OCI-LY1 (cell line): ENCODE measurements around the gene LTA.

ENCODE experiments used
- H2AFZ ChIP-seq: fragments of 200-600 bp; sonication (generic), shearing (Covaris generic); 2 replicates; pipeline ENCODE4 v1.6.0; 2014; ENCODE audit warnings: antibody characterized with exemption, mild to moderate bottlenecking, low read length
- H3F3A ChIP-seq: fragments of 200-600 bp; sonication (generic), shearing (Covaris generic); 2 replicates; pipeline ENCODE4 v1.6.0; 2014; ENCODE audit warnings: mild to moderate bottlenecking, antibody characterized with exemption, low read length, moderate library complexity; ENCODE audit not compliant: insufficient read depth
- H3K27ac ChIP-seq: fragments of 200-600 bp; sonication (generic); 2 replicates; pipeline ENCODE4 v1.5.1; 2014; ENCODE audit warnings: low read length, mixed run types, mild to moderate bottlenecking, low read depth; ENCODE audit not compliant: poor library complexity, severe bottlenecking
- H3K27me3 ChIP-seq: fragments of 200-600 bp; sonication (generic); 2 replicates; pipeline ENCODE4 v1.6.0; 2014; ENCODE audit warnings: antibody characterized with exemption, mild to moderate bottlenecking, low read length, moderate library complexity; ENCODE audit not compliant: insufficient read depth
- H3K36me3 ChIP-seq: fragments of 200-600 bp; sonication (generic); 2 replicates; pipeline ENCODE4 v1.6.1; 2014; ENCODE audit warnings: mild to moderate bottlenecking, antibody characterized with exemption, low read length, moderate library complexity, mixed read lengths; ENCODE audit not compliant: insufficient read depth
- H3K4me1 ChIP-seq: fragments of 200-600 bp; sonication (generic); 2 replicates; pipeline ENCODE4 v1.5.1; 2014; ENCODE audit warnings: mild to moderate bottlenecking, low read length, moderate library complexity; ENCODE audit not compliant: insufficient read depth, severe bottlenecking
- H3K4me2 ChIP-seq: fragments of 200-600 bp; sonication (generic), shearing (Covaris generic); 2 replicates; pipeline ENCODE4 v1.6.1; 2014; ENCODE audit warnings: low read length
- H3K4me3 ChIP-seq: fragments of 200-600 bp; sonication (generic); 2 replicates; pipeline ENCODE4 v1.5.1; 2014; ENCODE audit warnings: low read length, low read depth, mild to moderate bottlenecking, mixed read lengths; ENCODE audit not compliant: poor library complexity, severe bottlenecking
- H3K79me2 ChIP-seq: fragments of 200-600 bp; shearing (Covaris generic); 2 replicates; pipeline ENCODE4 v1.6.1; 2016; ENCODE audit warnings: mixed run types, low read length, mixed read lengths; ENCODE audit not compliant: insufficient read depth
- H3K9ac ChIP-seq: fragments of 200-600 bp; sonication (generic), shearing (Covaris generic); 2 replicates; pipeline ENCODE4 v1.6.1; 2014; ENCODE audit warnings: mild to moderate bottlenecking, low read length, mixed read lengths
- H3K9me2 ChIP-seq: fragments of 200-600 bp; sonication (generic), shearing (Covaris generic); 2 replicates; pipeline ENCODE4 v1.6.1; 2014; ENCODE audit warnings: low read depth, mild to moderate bottlenecking, low read length, mixed read lengths
- H3K9me3 ChIP-seq: fragments of 200-600 bp; shearing (Covaris generic); 2 replicates; pipeline ENCODE4 v1.6.1; 2014; ENCODE audit warnings: low read length, mixed read lengths
- H4K20me1 ChIP-seq: fragments of 200-600 bp; sonication (generic), shearing (Covaris generic); 2 replicates; pipeline ENCODE4 v1.6.0; 2016; ENCODE audit warnings: mild to moderate bottlenecking, low read length; ENCODE audit not compliant: insufficient read depth
- CTCF ChIP-seq: fragments of 200-600 bp; sonication (generic), shearing (Covaris generic); IDR thresholded peaks from 2 replicates; pipeline ENCODE4 v1.5.1; 2017; ENCODE audit warnings: mild to moderate bottlenecking, antibody characterized with exemption, low read length, moderate library complexity, mixed read lengths
- EZH2 ChIP-seq: fragments of 200-600 bp; sonication (generic), shearing (Covaris generic); IDR thresholded peaks from 2 replicates; pipeline ENCODE4 v1.8.0; 2017; ENCODE audit warnings: borderline replicate concordance, mixed run types, mild to moderate bottlenecking, antibody characterized with exemption, low read length, moderate library complexity, mixed read lengths

Gene LTA

GRCh38 chr6:31614684-31615578 lies 42.8 kb downstream of the LTA start, which contains the start of gene AIF1:
Gene AIF1 (plus strand): TSS chr6:31615234. CDS start chr6:31615330, 96 bp downstream.
- TF ChIP-seq EZH2 (no peak), CTCF (no peak)
- Histone ChIP-seq H4K20me1 (no peaks in the 10 kb centered on the region), H3K9me2 (no peaks in the 10 kb centered on the region), H3K27ac (peak within 1 kb of the TSS; percentile 60), H3K4me2 (peak within 1 kb of the TSS; percentile 59), H3K79me2 (no peaks in the 10 kb centered on the region), H3K9ac (peak within 1 kb of the TSS; percentile 43; the same call in 1 of the 2 replicates), H3K27me3 (no peaks in the 10 kb centered on the region), H3K4me3 (peak within 1 kb of the TSS; percentile 22), H3K4me1 (peaks cover 28% of the 10 kb centered on the region), H3F3A (no peaks in the 10 kb centered on the region), H2AFZ (no peak within 1 kb of the TSS), H3K36me3 (no peaks in the 10 kb centered on the region), H3K9me3 (no peaks in the 10 kb centered on the region)

- H3K9ac ChIP-seq, result peak overlapping the region; percentile 43; the same call in 1 of the 2 replicates
- H2AFZ ChIP-seq, result no peak overlapping the region
- H3K27me3 ChIP-seq, result no peaks in the 10 kb centered on the region
- H3K4me3 ChIP-seq, result peak overlapping the region; percentile 22
- H3K4me1 ChIP-seq, result peaks cover 30% of the 10 kb centered on the region
- H3K4me2 ChIP-seq, result peak overlapping the region; percentile 59; the same call in 1 of the 2 replicates
- H3K9me2 ChIP-seq, result no peaks in the 10 kb centered on the region
- no peaks in the 10 kb centered on the region for H4K20me1 ChIP-seq
- H3K36me3 ChIP-seq, result no peaks in the 10 kb centered on the region
- TF ChIP-seq EZH2 (no peak), CTCF (no peak)
- H3K79me2 ChIP-seq, result no peaks in the 10 kb centered on the region
- no peaks in the 10 kb centered on the region for H3K9me3 ChIP-seq
- no peaks in the 10 kb centered on the region for H3F3A ChIP-seq
- peak overlapping the region; percentile 43 for H3K27ac ChIP-seq
These were observed 43.7 kb downstream of the LTA start for GRCh38 chr6:31615748-31616147.

- no peak for TF ChIP-seq EZH2
- Histone ChIP-seq H3K27ac (no peak overlapping the region), H3K79me2 (peaks cover 12% of the 10 kb centered on the region), H3K4me1 (peaks cover 38% of the 10 kb centered on the region), H3K4me3 (no peak overlapping the region), H3K27me3 (no peaks in the 10 kb centered on the region), H3K36me3 (peaks cover 11% of the 10 kb centered on the region; the same call in 1 of the 2 replicates), H3K9me3 (no peaks in the 10 kb centered on the region), H2AFZ (no peak overlapping the region), H4K20me1 (no peaks in the 10 kb centered on the region), H3K9ac (no peak overlapping the region), H3K4me2 (no peak overlapping the region), H3F3A (no peaks in the 10 kb centered on the region), H3K9me2 (no peaks in the 10 kb centered on the region)
These were observed 44.9 kb downstream of the LTA start for GRCh38 chr6:31617010-31617409.
